Activated CD4-positive, CD25-positive, alpha-beta regulatory T cell (primary cell): ENCODE results near the gene GUCY1A2.
"Not testable (repeated sequence)": the region's sequence is repeated elsewhere in the genome, so short reads cannot be mapped to it uniquely, and the experiment has no call there.

Experiments used
- DNase-seq, 4 experiments: peaks; one replicate each; lab custom pipeline; 2025; lab: John Stamatoyannopoulos, UW

The GUCY1A2 gene

DNA sequence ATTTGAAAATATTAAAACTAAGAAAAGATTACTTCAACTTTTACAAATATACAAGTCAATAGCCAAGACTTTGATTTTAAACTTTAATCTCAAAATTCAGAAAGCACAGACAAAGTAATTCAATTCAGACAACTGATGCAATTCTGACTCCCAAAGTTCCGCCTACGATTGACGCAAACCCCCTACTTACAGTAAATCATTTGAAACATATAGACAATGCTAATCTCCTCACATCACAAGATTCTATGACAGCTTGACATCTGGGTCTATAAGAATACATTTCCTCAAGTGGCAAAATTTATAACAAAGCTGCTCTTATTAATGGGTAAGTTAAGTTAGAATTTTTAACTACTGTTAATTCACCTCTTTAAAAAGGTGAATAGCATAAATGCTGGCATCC, 75.2 kb downstream of the GUCY1A2 start:
- no peak for DNase-seq

DNA sequence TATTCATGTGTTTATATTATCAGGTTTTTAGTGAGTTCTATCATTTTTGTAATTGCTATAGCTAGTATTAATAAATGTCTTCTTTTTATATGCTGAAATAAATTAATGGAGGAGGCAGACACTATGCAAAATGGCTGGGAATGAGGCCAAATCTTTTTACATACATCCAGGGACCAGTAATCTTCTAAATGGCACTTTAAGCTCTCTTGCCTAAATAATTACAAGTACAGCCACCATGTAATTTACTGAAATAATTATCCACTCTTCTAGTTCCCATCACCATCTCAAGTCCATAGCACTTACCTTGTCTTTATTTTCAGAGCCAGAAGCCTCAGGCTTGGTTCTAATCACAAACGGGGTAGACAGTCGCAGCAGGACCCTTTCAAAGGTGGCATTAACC, 79.1 kb downstream of the GUCY1A2 start:
- no peak for DNase-seq

DNA sequence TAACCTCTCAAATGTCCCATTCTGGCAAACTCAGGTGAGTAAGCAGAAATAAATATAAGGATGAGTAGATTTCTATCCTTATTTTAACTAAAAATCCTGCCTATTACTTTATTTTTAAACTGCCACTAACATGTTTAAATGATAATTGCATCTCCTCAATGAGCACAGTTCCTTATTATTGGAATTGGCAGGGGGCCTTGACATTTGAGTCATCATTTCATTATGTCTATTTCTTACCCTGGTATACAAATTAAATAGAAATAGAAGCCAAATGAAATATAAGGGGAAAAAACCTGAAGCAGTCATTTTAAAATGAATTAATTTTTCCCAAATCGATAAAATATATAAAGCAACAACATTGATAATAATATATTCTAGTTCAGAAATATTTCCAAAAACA, 81.2 kb downstream of the GUCY1A2 start:
- no peak for DNase-seq

DNA sequence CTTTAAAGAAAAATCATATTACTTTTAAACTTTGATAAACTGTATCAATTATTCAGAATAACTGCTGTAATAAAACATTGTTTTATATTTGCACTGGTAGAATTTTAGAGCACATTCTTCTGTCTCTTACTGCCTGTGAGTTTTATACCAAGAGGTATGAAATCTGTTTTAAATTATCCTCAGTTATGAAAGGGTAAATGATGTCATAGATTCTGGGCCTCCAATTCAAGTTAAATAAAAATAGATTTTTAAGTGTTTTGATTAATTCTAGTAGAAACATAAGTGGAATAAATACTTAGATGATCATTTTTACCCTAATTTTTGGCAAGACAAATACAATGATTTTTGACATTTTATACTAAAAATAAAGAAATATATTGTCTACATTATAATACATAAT, 93.0 kb downstream of the GUCY1A2 start:
- no peak for DNase-seq

DNA sequence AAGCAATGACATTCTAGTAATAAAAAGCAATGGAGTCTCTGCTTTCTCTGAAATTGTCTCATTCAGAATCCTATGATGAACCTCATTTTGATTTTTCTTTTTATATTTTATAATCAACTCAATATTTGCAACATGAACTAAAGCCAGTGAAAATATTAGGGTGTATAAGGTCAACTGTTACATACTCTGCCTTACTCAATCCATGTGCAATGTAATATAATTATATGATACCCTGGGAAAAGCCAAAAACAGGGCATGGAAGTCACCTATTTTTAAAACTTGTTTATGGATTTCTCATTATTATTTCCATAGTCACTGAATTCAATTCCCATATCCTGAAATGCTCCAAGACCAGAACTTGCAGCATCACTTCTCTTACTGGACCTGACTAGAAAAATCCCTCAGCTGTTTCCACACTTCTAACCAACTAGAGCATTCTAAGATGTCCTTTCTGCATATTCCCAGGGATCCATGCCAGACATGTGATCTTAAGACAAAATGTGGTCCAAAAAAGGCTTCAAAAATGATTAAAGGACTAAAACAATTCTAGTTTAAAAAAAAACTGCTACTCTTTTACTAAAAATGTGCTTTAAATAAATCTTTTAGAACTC, 97.3 kb downstream of the GUCY1A2 start:
- no peak for DNase-seq

DNA sequence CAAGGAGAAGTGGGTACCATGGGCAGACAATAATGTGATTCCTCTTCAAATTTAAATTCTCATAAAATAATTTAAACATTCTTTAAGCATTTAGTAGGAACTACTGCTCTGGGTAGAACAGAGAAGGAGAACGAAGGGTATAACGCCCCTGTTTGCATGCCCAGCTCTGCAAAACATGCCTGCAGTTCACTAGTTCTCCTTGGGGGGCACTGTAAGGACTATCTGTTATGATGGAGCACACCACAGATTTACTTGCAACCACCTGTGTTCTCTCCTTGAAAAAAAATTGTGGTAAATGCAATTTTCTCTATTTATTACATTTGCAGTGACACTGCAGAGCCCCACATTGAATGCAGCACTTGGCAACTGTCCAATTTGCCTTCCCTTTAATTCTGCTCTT, 100.3 kb downstream of the GUCY1A2 start:
- DNase-seq, result no peak

DNA sequence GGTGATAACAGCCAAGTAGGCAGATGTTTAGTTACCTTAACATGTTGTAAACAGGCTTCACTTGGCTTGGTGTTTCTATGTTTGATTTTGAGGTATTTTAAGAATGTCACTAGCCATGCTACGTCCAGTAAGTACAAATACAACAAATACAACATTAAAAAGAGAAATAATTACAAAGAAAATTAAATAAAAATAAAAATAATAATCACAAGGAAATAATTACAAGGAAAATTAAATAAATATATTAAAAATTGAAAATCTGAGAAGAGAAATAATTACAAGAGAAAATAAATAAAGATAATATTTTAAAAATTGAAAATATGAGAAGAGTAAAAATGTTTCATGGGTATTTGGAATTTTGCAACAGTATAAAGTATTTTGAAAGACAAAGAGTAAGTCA, 103.9 kb downstream of the GUCY1A2 start:
- no peak for DNase-seq

DNA sequence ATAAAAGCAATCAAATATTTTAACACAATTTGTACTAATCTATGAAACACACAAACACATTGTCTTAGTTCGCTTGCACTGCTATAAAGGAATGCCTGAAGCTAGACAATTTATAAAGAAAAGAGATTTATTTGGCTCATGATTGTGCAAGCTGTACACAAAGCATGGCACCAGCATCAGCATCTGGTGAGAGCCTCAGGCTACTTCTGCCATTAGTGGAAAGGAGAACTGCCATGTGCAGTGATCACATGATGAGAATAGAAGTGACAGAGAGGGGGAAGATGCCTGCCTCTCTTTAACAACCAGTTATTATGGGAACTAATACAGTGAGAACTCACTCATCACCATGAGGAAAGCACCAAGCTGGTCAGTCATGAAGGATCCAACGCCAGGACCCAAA, 105.1 kb downstream of the GUCY1A2 start:
- no peak for DNase-seq

DNA sequence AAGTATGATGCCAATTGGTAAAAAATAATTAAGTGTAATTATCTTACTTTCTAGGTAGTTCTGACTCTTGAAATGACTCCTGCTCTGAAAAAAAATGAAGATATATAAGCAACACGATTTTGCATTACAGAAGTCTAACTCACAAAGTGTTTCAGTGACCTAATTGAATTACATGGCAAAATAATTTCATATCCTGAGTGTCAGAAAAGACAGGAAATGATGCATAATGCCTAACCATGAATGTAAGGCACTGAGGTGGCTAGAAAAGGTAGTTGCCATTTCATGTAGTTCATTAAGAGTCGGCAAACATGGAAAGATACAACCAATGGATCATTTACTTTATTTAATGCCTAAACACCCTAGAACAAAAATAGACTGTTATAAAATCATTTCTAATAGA, 113.5 kb downstream of the GUCY1A2 start:
- DNase-seq, result no peak

DNA sequence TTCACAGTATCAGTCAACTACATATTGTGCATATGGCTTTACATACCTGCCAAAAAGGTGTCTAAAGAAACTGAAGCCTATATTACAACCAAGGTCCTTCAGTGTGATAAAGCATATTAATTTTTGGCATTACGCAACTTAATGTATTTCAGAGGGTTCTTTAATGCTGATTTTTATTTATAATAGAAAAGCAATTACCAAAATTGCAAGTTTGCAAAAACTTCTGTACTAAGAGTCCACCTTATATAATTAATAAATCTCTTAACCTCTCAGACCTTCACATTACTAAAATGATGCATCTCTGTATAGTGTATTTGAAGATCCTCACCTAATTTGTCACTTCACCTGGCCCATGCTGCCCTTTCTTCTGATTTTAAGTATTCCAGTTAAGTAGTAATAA, 128.6 kb downstream of the GUCY1A2 start:
- DNase-seq, result no peak

DNA sequence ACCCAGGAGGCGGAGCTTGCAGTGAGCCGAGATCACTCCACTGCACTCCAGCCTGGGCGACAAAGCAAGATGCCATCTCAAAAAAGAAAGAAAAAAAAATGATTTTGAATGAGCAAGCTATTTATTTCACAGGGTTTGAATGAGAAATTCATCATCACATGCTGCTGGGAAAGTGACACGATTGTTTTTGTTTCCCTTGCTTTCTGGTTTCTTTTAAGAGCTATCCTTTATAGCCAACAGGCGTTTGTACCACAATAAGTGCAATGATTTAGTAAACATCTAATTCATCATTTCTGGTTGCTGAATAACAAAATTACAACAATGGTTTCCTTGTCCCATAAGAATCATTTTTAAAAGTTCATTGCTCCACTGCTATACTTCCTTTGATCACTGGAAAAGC, 129.9 kb downstream of the GUCY1A2 start:
- DNase-seq, result no peak

DNA sequence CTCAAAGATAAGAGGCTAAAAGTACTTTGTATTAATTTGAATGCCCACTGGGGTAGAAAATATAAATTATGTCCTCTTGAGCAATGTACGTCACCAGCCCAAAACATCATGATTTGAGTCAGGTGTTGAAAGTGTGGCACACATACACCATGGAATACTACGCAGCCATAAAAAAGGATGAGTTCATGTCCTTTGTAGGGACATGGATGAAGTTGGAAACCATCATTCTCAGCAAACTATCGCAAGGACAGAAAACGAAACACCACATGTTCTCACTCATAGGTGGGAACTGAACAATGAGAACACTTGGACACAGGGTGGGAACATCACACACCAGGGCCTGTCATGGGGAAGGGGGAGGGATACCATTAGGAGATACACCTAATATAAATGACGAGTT, 134.6 kb downstream of the GUCY1A2 start:
- DNase-seq, result not testable (repeated sequence)

DNA sequence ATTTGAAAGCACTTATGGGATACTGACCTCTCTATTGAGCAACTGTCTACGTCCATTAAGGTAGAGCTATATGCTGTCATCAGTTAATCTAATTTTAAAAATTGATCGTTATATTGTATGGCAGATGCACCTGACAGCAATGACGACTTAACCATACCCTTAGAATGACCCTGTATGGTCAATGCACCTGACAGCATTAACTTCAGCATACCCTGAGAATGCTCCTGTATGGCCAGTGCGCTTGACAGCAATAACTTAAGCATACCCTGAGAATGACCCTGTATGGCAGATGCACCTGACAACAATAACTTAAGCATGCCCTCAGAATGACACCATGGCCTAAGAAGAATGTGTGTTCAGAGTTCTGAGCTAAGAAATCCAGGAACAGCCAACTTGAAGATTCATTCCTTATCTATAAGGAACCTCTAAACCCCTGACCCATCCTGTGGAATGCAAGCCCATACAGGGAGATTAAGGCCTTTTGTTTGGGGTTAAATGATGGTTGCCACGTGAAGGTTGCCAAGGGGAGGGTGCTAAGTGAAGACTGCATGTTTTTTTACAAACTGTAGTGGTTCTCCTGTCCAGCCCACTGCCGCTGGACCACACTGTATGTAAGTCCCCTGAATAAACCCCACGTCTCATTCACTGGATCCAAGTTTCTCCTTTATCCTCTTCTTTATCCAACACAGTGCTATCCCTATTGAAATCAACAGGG, 138.3 kb downstream of the GUCY1A2 start:
- DNase-seq, result no peak

DNA sequence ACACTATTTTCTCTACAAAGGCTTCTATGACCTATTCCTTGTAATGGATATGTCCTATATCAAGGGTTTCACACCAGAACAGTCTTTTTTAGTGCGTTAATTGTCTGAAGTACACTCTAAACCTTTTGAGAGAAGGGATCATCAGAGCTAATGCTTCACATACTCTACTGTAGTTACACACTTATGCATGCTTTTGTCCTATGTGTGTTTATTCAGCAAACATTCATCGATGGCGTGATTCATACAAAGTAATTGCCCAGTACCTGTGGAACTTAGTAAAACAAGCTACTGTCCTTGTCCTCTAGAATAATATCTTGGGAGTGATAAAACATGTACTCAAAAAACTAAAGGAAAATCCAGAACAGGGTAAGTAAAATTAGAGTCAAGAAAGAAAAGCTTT, 139.2 kb downstream of the GUCY1A2 start:
- no peak for DNase-seq

DNA sequence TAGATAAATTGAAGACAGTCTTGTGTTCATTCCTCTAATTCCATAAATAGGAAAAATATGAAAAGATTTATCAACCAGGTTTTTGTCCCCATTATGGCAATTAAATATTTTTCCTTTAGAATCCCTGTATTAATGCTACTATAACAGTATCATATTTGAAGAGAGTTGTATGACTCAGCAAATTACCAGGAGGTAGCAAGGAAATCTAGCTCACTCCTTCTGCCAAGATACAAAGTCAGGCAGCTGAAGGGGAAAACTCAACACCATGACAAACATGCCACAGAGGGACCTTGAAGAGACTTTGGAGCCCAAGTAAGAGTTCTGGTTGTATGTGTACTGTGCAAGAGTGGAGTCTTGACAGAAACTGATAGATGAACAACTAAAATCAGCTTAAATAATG, 143.3 kb downstream of the GUCY1A2 start:
- no peak for DNase-seq

DNA sequence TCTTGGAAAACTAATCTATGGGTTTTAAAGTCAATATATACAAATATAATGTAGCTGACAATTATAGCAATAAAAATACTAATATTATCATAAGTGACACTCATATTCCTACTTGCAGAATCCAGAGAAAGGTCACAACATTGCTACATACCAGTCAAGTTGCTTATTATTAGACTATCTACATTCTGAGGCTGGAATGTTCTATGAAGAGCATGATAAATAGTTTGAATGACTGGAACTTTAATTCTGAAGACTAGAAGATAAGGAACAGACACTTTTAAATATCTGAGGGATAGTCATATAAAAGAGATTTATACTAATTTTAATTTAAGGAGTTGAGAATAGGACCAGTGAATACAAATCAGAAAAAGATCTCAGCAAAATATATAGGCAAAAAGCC, 146.0 kb downstream of the GUCY1A2 start:
- DNase-seq, result no peak

DNA sequence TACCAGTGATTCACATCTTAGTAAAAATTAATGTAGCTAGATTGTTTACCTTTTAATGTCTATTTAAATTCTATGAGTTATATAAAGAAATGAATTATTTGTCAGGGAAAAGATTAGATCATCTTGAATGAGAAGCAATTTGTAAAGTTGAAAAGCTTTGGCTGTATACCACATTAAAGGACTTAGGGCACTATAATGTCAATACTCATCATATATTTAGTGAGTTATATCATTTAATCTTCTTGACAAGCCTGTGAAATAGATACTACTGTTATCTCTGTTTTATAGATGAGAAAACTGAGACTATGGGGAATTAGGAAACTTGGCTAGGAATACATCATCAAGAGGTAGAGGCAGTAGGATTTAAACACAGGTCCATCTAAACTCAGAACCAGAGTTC, 160.1 kb downstream of the GUCY1A2 start:
- no peak for DNase-seq

DNA sequence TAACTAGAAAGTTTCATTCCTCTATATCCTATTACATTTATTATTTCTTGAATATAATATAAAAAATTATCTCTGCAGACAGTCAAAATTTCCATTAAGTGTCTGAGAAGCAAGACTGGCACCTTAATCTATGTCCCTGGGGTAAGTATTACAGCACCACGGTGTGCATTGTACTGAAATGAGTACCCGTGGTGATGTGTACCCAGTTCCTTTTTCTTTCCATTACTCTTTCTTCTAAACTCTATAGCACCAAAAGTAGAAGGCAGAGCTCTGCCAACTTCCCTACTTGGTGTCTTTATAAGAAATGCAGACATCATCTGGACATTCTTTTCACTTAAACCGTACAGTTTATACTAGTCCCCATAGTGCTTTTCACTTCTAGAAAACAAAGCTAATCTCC, 161.7 kb downstream of the GUCY1A2 start:
- DNase-seq, result no peak

DNA sequence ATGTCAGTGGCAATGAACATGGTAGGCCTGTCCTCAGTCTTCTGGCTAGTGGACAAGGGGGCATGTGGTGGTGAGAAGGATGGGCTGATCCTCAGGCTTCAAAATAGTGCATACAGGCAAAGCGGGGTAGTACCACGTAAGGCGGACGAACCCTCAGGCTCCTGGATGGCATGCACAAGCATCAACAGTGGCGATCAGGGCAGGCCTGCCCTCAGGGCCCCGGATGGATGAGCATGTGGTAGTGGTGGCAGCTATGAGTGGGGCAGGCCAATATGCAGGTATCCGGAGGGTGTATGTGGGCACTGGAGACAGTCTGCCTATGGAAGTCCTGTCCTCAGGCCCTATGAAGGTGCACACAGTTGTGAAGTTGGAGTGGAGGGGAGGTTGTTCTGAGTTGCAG, 163.8 kb downstream of the GUCY1A2 start:
- DNase-seq, result no peak

DNA sequence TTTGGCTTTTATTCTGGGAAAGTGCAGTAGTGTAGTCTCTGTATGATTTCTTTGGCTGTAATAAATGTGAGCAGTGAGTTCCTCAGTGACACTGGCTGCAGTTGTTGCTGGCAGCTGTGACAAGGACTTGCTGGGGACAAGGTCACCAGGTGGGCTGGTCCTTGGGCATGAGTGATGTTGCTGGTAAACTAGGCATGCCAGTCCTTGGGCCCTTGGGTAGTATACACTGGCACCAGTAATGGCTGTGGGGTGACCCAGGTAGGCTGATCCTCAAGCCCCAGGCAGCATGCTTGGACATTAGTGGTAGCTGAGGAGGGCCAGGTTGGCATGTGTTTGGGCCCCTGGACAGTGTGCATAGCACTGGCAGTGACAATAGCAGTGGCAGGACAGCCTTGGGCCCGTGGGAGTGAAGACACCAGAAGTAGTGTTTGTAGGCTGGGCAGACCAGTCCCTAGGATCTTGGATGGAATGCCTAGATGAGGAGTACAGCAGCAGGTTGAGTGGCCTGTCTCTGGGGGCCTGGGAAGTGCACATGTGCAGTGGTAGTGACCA, 164.3 kb downstream of the GUCY1A2 start:
- no peak for DNase-seq

DNA sequence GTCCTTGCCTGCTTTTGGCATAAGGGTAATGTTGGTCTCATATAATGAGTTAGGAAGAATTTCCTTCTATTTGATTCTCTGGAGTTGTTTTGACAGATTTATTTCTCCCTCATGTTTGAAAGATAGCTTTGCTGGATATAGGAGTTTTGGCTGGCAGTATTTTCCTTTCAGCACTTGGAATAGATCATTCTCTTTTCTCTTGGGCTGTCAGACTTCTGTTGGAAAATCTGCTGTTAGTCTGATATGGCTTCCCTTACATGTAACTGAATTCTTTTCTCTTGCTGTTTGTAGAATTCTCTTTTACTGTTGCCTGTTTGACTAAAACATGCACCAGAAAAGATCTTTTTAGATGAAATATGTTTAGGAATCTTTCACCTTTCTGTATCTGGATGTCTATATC, 165.5 kb downstream of the GUCY1A2 start:
- no peak for DNase-seq

DNA sequence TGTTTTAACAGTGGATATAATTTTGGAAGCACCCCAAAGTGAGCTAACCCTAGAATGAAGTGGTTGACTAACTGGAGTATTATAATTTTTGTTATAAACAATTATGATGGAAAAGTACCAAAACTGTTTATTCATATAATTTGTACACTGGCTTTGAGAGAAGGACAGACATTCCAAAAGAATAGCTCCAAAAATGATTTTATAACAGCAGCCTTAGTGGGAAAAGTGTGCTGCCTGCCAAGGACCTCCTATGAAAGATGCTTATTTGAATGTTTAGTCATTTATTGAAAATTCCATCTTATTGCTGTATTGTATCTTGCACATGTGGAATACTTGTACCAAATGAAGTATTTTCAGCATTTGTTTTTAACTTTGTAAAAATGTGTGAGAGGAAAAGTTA, 169.8 kb downstream of the GUCY1A2 start:
- no peak for DNase-seq

DNA sequence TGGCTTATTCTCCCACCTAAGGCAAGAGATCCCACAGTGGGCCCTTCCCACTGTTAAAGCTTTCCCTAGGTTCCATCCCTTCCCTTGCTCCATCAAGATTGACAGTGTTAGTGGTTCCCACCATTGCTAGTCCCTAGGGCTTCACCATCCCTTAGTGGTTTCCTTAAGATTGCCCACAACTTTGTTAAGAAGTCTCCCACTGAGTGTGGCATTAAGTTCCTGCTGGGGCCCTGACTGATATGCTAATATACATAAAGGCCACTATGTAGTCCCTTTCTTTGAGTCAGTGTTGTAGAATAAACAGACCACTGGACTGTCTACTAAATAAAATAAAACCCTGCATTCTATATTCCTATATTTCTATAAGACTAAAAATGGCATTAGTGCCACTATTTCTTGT, 176.1 kb downstream of the GUCY1A2 start:
- no peak for DNase-seq

DNA sequence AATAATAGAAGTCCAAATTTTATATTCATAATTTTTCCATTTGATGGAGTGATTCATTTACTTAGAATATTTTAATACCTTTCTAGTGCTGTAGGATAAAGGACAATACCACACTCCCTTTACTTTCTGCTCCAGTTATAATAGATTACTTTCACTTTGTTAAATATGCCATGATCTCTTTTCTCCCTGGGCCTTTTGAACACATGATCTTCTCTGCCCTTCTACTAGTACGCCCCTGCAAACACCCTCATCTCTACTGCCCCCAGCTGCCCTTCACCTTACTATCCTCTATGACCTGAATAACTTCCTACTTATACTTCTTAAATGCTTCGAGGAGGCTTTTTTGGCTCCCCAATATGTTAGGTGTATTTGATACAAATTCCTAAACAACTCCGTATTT, 177.3 kb downstream of the GUCY1A2 start:
- DNase-seq, result no peak
